ENCODE results near the gene ZNF468.
"Not testable (repeated sequence)": the region's sequence is repeated elsewhere in the genome, so short reads cannot be mapped to it uniquely, and the experiment has no call there.

ZNF468 gene

DNA sequence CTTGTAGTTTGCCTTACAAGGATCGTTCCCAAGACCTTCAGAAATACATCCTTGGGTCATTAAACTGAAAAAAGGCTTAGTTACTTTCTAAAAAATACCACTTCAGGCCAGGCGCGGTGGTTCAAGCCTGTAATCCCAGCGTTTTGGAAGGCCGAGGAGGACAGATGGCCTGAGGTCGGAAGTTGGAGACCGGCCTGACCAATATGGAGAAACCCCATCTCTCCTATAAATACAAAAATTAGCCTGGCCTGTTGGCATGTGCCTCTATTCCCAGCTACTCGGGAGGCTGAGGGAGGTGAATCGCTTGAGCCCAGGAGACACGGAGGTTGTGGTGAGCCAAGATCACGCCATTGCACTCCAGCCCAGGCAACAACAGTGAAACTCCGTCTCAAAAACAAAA, 33.7 kb downstream of the ZNF468 start:
- no peak for DNase-seq

DNA sequence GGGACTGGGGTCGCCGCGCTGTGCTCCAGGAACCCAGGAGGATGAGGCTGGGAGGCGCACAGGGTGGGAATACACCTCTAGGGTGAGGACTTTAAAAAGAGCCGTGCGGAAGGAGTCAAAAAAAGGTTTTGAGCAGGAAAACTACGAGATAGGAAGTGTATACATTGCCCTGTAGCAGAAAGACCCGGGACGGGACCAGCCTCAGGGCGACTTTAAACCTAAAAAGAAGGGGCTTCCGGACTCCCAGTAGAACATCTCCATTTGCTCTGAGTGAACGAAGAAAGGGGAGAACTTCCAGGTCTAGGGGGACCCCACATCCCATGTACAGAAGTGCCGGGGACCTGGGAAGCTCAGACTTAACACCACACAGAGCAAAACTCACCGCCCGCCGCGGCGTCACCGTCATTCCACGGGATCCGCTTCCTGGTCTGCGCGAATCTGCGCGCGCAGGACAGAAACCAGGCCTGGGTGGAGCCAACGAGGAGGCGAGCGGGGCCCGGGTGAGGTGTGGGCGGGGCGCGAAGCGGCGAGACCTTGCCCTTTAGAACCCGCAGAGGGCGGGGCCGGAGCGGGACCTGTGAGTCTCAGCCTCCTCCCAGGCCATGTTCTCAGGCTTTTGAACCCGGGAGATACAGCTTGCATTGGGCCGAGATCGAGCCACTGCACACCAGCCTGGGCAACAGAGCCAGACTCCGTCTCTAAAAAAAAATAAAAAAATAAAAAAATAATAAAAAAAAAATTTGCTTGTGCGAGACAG, 36.0 kb downstream of the ZNF468 start, which contains the start of gene ZNF28:
Gene ZNF28, minus strand, starts transcription at position 430 of the 757 bp plus-strand sequence. CDS start 3,675 bp downstream, outside the sequence.
- peak; percentile 34 for DNase-seq

DNA sequence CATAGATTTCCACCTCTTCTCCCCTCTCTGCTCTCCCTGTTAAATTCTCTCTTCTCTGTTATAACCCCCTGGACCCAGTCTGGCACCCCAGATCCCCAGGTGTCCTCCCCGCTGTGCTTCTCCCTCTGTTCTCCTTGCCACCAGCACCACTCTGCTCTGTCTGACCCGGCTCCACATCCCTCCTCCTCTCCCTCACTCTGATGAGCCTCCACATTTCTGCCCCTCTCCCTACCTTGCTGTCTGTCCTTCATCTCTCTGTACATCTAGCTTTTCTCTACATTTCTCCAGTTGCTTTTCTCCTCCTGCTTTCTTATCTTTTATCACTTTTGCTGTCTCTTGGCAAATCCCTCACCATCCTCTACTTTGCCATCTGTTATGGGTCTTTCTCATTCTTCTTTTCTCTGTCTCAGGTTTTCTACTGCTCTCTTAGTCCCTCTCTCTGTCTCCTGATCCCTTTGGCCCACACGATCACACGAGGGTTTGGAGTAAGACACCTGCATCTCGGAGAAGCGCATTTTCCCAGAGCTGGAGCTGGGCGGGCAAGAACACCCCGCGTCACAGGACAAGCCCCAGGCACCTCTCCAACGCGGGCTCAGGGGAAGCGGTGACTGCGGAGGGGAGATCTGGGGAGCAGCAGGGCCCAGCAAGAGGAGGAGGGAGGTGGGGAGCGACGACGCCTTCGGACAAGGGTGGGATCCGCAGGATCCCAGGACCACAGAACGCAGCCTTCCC, 36.8 kb downstream of the ZNF468 start:
- DNase-seq: not testable (repeated sequence)

DNA sequence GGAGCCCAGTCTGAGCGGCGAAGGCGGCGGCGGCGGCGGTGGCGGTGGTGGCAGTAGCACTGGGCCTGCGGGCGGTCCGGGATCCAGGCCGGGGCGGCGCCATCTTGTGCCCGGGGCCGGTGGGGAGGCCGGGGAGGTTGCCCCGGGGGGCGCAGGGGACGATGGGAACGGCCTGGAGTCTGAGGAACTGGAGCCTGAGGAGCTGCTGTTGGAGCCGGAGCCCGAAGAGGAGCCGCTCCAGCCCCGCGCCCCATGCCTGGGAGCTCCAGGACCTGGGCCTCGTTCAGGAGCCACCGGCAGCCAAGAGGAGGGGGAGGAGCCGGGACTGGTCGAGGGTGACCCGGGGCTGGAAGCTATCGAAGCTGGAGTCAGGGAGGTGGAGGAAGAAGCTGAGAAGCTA, 47.6 kb downstream of the ZNF468 start:
- DNase-seq: no peak

DNA sequence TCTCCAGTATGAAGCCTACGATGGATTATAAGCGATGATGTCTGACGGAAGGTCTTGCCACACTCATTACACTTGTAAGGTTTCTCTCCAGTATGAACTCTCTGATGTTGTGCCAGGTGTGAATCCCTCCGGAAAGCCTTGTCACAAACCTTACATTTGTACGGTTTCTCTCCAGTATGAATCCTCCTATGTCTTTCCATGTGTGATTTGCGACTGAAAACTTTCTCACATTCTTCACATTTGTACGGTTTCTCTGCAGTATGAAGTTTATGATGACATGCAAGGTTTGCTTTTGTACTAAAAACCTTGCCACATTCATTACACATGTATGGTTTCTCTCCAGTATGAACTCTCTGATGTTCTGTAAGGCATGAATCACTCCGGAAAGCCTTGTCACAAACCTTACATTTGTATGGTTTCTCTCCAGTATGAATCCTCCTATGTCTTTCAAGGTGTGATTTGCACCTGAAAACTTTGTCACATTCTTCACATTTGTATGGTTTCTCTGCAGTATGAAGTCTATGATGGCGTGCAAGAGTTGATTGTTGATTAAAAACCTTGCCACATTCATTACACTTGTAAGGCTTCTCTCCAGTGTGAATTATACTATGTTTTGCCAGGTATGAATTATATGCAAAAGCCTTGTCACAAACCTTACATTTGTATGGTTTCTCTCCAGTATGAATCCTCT, 57.3 kb downstream of the ZNF468 start:
- not testable (repeated sequence) for DNase-seq

DNA sequence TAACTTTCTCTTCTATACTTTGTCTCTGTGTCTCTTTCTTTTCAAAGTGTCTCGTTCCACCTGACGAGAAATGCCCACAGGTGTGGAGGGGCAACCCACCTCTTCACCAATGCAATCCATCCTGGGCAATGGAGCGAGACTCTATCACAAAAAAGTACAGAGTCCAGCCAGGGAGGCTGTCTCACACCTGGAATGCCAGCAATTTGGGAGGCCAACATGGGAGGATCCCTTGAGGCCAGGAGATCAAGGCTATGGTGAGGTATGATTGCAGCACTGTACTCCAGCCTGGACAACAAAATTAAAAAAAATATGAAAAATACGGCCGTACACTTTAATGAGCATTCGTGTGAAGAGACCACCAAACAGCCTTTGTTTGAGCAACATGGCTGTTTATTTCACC, 68.0 kb downstream of the ZNF468 start:
- no peak for DNase-seq
